HuH-7.5 (cell line): ENCODE data around the gene RXRG.

Experiments used
- DNase-seq: peaks from one replicate; pipeline ENCODE4 v3.0.0; 2011; ENCODE audit warnings: low spot score

RXRG gene

GRCh38 chr1:165449131-165449530, 4.2 kb upstream of the RXRG start:
- no peak for DNase-seq

- no peak for DNase-seq
These were observed 462 bp upstream of the RXRG start for GRCh38 chr1:165445388-165445787.

GRCh38 chr1:165443539-165444311, 1.2 kb downstream of the RXRG start:
- no peak for DNase-seq

- DNase-seq: no peak
These were observed 2.3 kb downstream of the RXRG start for GRCh38 chr1:165442653-165443052.

GRCh38 chr1:165442053-165442452, 2.9 kb downstream of the RXRG start:
- DNase-seq: no peak

- no peak for DNase-seq
These were observed 3.6 kb downstream of the RXRG start for GRCh38 chr1:165441166-165441880.

GRCh38 chr1:165439330-165439729, 5.6 kb downstream of the RXRG start:
- no peak for DNase-seq

GRCh38 chr1:165436994-165437393, 7.9 kb downstream of the RXRG start:
- no peak for DNase-seq

- no peak for DNase-seq
These were observed 9.1 kb downstream of the RXRG start for GRCh38 chr1:165435801-165436200.

GRCh38 chr1:165434281-165434680, 10.6 kb downstream of the RXRG start:
- DNase-seq: no peak

- no peak for DNase-seq
These were observed 13.8 kb downstream of the RXRG start for GRCh38 chr1:165431079-165431478.

GRCh38 chr1:165426745-165427144, 18.2 kb downstream of the RXRG start:
- DNase-seq: no peak

GRCh38 chr1:165425621-165426020, 19.3 kb downstream of the RXRG start:
- DNase-seq: no peak

GRCh38 chr1:165424454-165425216, 20.3 kb downstream of the RXRG start:
- no peak for DNase-seq

- no peak for DNase-seq
These were observed 21.8 kb downstream of the RXRG start for GRCh38 chr1:165423136-165423535.

- DNase-seq: no peak
These were observed 24.3 kb downstream of the RXRG start for GRCh38 chr1:165420655-165421054.

GRCh38 chr1:165419839-165420238, 25.1 kb downstream of the RXRG start:
- DNase-seq: no peak

- DNase-seq: no peak
These were observed 26.7 kb downstream of the RXRG start for GRCh38 chr1:165418195-165418594.

- DNase-seq: no peak
These were observed 28.1 kb downstream of the RXRG start for GRCh38 chr1:165416876-165417275.

GRCh38 chr1:165415068-165415467, 29.9 kb downstream of the RXRG start:
- DNase-seq: no peak

- no peak for DNase-seq
These were observed 30.3 kb downstream of the RXRG start for GRCh38 chr1:165414620-165415019.

GRCh38 chr1:165411396-165411795, 33.5 kb downstream of the RXRG start:
- DNase-seq: no peak
